LNCaP clone FGC (cell line): Measurements from ENCODE around the gene ZNF230.

Experiments used
- DNase-seq: peaks from one replicate; pipeline ENCODE4 v3.0.0-alpha.2; 2011; ENCODE audit warnings: low read depth
- H3K4me3 ChIP-seq: 2 replicates; pipeline ENCODE4 v1.5.1; 2011; ENCODE audit warnings: mild to moderate bottlenecking, low read depth, low read length, control low read depth
- CTCF ChIP-seq: IDR thresholded peaks from 2 replicates; pipeline ENCODE4 v1.5.1; 2012; ENCODE audit warnings: mild to moderate bottlenecking; ENCODE audit not compliant: control insufficient read depth, insufficient read depth; ENCODE audit errors: extremely low read depth

ZNF230 gene

GRCh38 chr19:44002566-44003460 lies at the start of gene ZNF230:
Gene ZNF230 (plus strand): TSS chr19:44002957. CDS start chr19:44007079, 4,122 bp downstream.
- H3K4me3 ChIP-seq: peak within 1 kb of the TSS; percentile 77
- peak; percentile 72 for DNase-seq
- TF ChIP-seq CTCF: no peak

GRCh38 chr19:43956827-43957226 lies 45.9 kb upstream of the ZNF230 start:
- TF ChIP-seq CTCF: no peak
- DNase-seq: no peak
- H3K4me3 ChIP-seq: no peak overlapping the region

- H3K4me3 ChIP-seq: no peak overlapping the region
- no peak for TF ChIP-seq CTCF
- no peak for DNase-seq
Observed at GRCh38 chr19:43957891-43958290, 44.9 kb upstream of the ZNF230 start.

GRCh38 chr19:43960411-43960810 lies 42.3 kb upstream of the ZNF230 start:
- no peak for DNase-seq
- TF ChIP-seq CTCF: no peak
- no peak overlapping the region for H3K4me3 ChIP-seq

- no peak overlapping the region for H3K4me3 ChIP-seq
- DNase-seq: no peak
- TF ChIP-seq CTCF: no peak
Observed at GRCh38 chr19:43966079-43966694, 36.6 kb upstream of the ZNF230 start.

- TF ChIP-seq CTCF: no peak
- no peak overlapping the region for H3K4me3 ChIP-seq
- DNase-seq: no peak
Observed at GRCh38 chr19:43976732-43977131, 26.0 kb upstream of the ZNF230 start.
